ENCODE results near the gene DLG2.

Gene DLG2

GRCh38 chr11:85109141-85109540 is 518.0 kb downstream of the DLG2 start:
- no peak for DNase-seq (ENCODE audit: low read depth)

- no peak for DNase-seq (ENCODE audit: low read depth)
These were observed 521.3 kb downstream of the DLG2 start for GRCh38 chr11:85105868-85106267.

GRCh38 chr11:85099522-85099921 is 527.6 kb downstream of the DLG2 start:
- no peak for DNase-seq (ENCODE audit: low read depth)

- DNase-seq (ENCODE audit: low read depth): no peak
These were observed 528.1 kb downstream of the DLG2 start for GRCh38 chr11:85098996-85099395.

- DNase-seq (ENCODE audit: low read depth): no peak
These were observed 530.2 kb downstream of the DLG2 start for GRCh38 chr11:85096939-85097338.

- no peak for DNase-seq (ENCODE audit: low read depth)
These were observed 531.9 kb downstream of the DLG2 start for GRCh38 chr11:85095239-85095638.

- no peak for DNase-seq (ENCODE audit: low read depth)
These were observed 532.3 kb downstream of the DLG2 start for GRCh38 chr11:85094795-85095194.

- DNase-seq (ENCODE audit: low read depth): no peak
These were observed 537.5 kb downstream of the DLG2 start for GRCh38 chr11:85089654-85090053.

- DNase-seq (ENCODE audit: low read depth): no peak
These were observed 538.9 kb downstream of the DLG2 start for GRCh38 chr11:85088286-85088685.

GRCh38 chr11:85086504-85087284 is 540.5 kb downstream of the DLG2 start:
- no peak for DNase-seq (ENCODE audit: low read depth)

- DNase-seq (ENCODE audit: low read depth): no peak
These were observed 550.4 kb downstream of the DLG2 start for GRCh38 chr11:85076535-85077330.

- no peak for DNase-seq (ENCODE audit: low read depth)
These were observed 564.5 kb downstream of the DLG2 start for GRCh38 chr11:85062659-85063058.

- DNase-seq (ENCODE audit: low read depth): no peak
These were observed 574.5 kb downstream of the DLG2 start for GRCh38 chr11:85052636-85053035.

- no peak for DNase-seq (ENCODE audit: low read depth)
These were observed 578.3 kb downstream of the DLG2 start for GRCh38 chr11:85048801-85049200.

GRCh38 chr11:85045716-85046115 is 581.4 kb downstream of the DLG2 start:
- DNase-seq (ENCODE audit: low read depth): no peak

- no peak for DNase-seq (ENCODE audit: low read depth)
These were observed 582.2 kb downstream of the DLG2 start for GRCh38 chr11:85044911-85045310.

GRCh38 chr11:85042361-85042760 is 584.8 kb downstream of the DLG2 start:
- DNase-seq (ENCODE audit: low read depth): no peak

- no peak for DNase-seq (ENCODE audit: low read depth)
These were observed 587.0 kb downstream of the DLG2 start for GRCh38 chr11:85040166-85040565.

GRCh38 chr11:85029964-85030363 is 597.2 kb downstream of the DLG2 start:
- DNase-seq (ENCODE audit: low read depth): no peak

GRCh38 chr11:85028329-85029101 is 598.6 kb downstream of the DLG2 start:
- no peak for DNase-seq (ENCODE audit: low read depth)

- DNase-seq (ENCODE audit: low read depth): no peak
These were observed 599.8 kb downstream of the DLG2 start for GRCh38 chr11:85027346-85027745.

- DNase-seq (ENCODE audit: low read depth): no peak
These were observed 606.1 kb downstream of the DLG2 start for GRCh38 chr11:85021058-85021457.

- DNase-seq (ENCODE audit: low read depth): no peak
These were observed 633.8 kb downstream of the DLG2 start for GRCh38 chr11:84993386-84993785.

All from activated gamma-delta T cell treated with anti-CD3 and anti-CD28 coated beads, Interleukin-2, amount 50 U/mL, for 16 hours (primary cell).